ENCODE measurements around the gene PIP5K1B.

DNA sequence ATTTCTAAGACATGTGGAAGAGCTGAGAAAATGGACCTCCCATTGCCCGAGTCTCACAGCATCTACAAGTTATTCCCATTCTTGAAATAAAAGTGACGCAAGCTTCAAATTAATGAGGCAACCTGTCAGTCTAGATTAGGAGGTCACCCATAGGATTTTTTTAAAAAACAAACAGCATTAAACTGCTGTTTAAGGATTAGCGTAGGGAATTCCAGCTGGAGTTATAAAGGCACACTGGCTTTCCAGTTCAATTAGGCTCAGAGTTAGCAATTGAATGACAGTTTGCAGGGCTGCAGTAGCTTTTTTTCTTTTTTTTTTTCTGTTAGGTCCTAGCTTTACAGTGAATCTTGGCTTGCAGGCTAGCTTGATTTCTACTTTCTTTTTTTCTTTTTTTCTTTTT, 292.6 kb downstream of the PIP5K1B start:
- TF ChIP-seq ZNF274 (IDR thresholded peaks at IDR 0.05; ENCODE audit: low read depth, low read length) (no peak), SUZ12 (IDR thresholded peaks at IDR 0.05; ENCODE audit: extremely low read depth, insufficient read depth, insufficient read length) (no peak)

All from NT2/D1 (cell line).